SKM-1 treated with dmso at 0.1 percent for 144 hours (cell line): ENCODE measurements around the gene NKPD1.

ENCODE experiments used
- DNase-seq: peaks from one replicate; lab custom pipeline; 2025; ENCODE audit not compliant: unreplicated experiment; lab: John Stamatoyannopoulos, UW

NKPD1 gene

GRCh38 chr19:45141203-45141900 is 19.4 kb downstream of the NKPD1 start:
- DNase-seq, result no peak

DNA sequence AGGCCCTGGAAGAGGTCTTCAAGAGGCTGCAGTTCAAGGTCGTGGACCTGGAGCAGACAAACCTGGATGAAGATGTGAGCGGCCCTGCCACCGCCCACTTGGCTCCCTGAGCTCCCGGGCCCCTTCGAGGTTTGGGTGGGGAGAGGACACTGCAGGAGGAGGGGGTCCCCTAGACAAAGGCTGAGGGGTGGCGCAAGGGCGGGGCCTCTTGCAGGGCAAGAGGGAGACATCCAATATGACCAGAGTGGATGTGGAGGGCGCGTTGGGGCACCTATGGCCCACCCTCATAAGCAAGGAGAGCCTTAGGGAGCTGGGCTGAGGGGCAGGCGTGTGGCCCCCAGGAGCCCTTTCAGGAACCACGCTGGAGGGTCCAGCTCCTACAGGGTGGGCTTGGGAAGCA is 20.2 kb downstream of the NKPD1 start:
- no peak for DNase-seq

DNA sequence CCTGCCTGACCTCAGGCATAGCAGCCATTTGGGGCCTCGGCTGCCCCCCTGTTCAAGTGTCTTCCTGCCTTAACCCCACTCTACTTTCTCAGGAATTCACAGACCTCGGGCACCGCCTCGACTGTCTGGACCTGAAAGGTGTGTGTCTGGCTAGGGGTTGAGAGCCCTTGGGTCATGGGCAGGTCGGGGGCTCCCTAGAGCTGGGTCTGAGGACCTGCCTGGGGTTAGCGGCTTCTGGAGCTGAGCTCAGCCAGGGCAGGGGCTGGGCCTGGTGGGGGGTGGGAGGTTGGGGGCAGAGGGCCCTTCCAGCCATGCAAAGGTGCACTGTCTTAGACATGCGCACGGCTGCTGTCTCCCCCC is 20.7 kb downstream of the NKPD1 start:
- DNase-seq, result no peak

GRCh38 chr19:45139286-45140143 is 21.3 kb downstream of the NKPD1 start:
- DNase-seq, result no peak

- DNase-seq, result no peak
These were observed 22.5 kb downstream of the NKPD1 start for GRCh38 chr19:45138303-45138751.

GRCh38 chr19:45137179-45137761 is 23.5 kb downstream of the NKPD1 start:
- DNase-seq, result no peak

DNA sequence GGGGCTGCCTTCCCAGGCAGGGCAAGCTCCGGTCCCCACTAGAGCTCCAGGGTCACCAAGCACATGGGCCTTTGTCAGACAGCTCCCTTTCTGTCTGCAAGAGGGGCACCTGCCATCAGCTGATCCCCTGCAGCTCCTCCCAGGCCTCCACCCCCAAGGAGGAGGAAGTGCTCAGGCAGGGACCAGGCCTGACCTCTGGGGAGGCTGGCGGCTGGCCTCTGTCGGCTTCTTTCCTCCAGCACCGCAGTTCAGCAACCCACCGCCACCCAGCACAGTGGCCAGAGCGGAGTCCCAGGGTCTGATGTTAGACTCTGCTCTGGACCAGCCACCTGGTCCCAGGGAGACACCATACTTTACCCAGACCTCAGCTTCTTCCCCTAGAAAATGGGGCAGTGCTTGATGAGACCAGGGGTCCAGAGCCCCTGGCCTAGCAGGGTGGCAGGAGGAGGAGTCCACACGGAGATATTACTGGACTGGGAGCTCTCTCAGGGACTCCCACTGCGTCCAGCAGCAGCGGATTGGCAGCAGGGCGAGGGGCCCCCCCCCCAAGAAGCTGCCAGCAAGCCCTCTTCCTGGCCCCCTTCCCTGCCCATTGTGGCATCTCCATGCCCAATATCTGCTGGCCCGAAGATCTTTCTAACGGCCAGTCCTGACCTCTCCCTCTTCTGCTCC is 24.1 kb downstream of the NKPD1 start:
- DNase-seq, result no peak

DNA sequence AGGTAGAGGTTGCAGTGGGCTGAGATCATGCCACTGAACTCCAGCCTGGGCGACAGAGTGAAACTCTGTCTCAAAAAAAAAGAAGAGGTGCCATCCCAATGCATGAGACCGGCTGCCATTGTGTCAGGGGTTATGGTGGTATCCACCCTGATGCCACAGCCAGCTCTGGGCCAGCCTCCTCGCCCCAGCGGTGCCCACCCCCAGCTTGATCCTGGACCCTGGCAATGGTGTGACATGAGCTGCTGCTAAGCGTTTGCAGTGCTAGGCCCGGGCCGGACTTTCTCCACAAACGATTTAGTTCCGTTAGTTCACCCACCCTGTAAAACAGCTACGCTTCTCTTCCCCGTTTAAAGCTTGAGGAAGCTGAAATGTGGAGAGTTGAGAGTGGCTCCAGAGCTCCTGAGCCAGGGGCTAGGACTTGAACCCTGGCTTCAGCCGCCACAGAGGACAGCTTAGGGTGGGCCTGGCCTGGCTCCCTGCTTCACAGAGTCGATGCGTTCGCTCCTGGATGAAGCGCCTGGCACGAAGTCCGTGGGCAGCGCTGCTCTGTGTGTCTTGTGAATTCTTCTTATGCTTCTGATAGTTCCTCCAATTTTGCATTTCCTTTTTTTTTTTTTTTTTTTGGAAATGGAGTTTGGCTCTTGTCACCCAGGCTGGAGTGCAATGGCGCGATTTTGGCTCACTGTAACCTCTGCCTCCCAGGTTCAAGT is 25.5 kb downstream of the NKPD1 start:
- no peak for DNase-seq

GRCh38 chr19:45133661-45134060 is 27.1 kb downstream of the NKPD1 start:
- DNase-seq, result no peak

- no peak for DNase-seq
These were observed 29.7 kb downstream of the NKPD1 start for GRCh38 chr19:45130888-45131615.

DNA sequence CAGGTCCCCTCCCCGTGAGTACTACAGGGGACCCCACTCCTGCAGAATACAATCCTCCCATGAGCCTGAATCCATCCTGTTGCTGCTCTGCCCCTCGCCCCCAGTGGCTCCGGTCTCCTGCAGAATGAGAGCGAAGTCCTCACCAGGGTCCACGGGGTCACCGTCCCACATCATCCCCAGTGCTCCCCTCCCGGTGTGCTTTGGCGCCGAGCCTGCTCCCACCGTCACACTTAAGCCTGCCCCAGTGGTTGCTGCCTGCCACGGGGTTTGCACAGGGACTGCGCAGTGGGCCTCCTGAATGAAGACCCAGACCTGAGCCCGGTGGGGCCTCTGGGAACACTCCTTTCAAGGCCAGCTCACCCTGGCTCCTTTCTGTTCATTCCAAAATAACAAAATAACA is 30.5 kb downstream of the NKPD1 start:
- DNase-seq, result no peak

GRCh38 chr19:45128806-45129205 is 32.0 kb downstream of the NKPD1 start:
- no peak for DNase-seq

GRCh38 chr19:45128146-45128545 is 32.6 kb downstream of the NKPD1 start:
- no peak for DNase-seq

GRCh38 chr19:45126654-45127053 is 34.1 kb downstream of the NKPD1 start:
- DNase-seq, result no peak

DNA sequence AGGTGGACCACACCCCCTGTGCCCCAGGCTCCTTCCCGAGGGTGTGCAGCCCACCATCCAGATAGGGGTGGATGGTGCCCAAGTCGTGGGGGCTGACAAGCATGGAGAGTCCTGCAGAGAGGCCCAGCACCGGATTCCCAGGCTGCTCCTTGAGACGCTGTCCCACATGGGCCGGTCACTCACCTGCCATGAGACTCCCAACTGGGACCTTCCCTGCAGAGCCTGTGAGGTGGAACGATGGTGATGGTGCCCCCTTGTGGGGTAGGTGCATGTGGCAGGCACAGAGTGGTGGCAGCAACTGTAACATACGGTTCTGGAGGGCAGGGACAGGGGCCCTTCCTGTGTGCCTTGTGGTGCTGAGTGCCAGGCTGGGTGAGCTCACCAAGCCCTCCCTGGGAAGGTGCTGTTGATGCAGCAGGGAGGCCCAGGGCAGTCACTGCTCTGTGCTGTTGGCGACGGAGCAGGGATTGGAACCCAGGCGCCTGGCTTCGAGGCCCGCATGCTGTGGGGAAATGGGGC is 34.7 kb downstream of the NKPD1 start:
- DNase-seq, result peak; percentile 1

GRCh38 chr19:45125360-45125759 is 35.4 kb downstream of the NKPD1 start:
- DNase-seq, result no peak

GRCh38 chr19:45124021-45124420 is 36.8 kb downstream of the NKPD1 start:
- no peak for DNase-seq

DNA sequence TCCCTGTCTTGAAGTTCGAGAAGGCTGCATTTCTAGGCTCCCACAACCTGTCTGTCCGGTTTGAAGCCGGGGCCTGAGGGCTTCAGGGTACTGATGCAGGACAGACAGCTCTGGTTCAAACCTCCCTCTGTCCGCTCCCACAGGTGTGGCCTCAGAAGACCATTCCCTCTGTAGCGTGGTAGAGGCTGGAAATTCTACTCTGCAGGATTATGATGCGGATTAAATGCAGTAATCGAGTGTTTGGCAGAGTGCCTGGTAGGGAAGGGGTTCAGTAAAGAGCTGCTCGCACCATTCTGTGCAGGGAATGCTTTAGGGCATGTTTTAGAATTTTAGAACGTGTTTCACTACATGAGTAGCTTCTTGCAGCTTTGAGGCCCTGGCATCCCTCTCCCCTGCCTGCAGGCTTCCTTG is 37.3 kb downstream of the NKPD1 start:
- no peak for DNase-seq

GRCh38 chr19:45122832-45123231 is 38.0 kb downstream of the NKPD1 start:
- no peak for DNase-seq

DNA sequence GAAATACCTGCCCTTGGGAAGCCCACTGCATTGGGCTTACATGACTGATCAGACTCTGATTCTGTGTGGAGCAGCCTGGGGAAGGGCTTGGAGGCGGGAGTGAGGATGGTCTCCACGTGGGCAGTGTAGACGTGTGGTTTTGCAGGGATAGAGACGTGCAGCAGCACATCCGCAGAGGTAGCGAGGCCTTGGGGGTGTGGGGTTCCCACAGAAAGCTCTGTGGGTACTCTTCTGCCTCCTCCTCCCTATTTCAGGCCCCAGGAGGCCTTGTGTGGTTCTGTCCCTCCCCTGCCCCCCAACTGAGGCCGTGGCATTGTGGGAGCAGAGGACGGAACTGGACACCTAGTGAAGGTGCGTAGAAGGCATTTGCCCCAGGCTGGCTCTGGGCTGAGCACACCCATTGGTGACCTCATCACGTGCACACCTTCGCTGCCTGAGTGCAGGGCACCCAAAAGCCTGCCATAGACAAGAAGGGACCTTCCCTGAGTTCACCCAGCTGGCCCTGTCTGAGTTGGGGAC is 38.9 kb downstream of the NKPD1 start:
- no peak for DNase-seq
